WTC11 (cell line): ENCODE data around the gene HOXB3. TPM values are rescaled to one million over a fixed set of nuclear protein-coding genes. Genes with fewer than 3 reads are reported as not detected.

Source experiments
- ATAC-seq: fragments of 200-7000 bp; cut with Tn5 transposase; 2 replicates; pipeline ENCODE4 v1.10.0; 2021; ENCODE audit warnings: mild to moderate bottlenecking, moderate library complexity
- CTCF ChIA-PET: fragments of 300-600 bp; sonication (Branson Sonifier 250); formaldehyde crosslinking; loops from one replicate; lab custom pipeline; 2021; ENCODE audit warnings: antibody characterized with exemption; lab: Charles Lee
- POLR2A ChIA-PET: fragments of 350-600 bp; sonication (Branson Sonifier 250); formaldehyde crosslinking; loops from one replicate; lab custom pipeline; 2021; ENCODE audit warnings: antibody characterized with exemption; lab: Charles Lee
- DNase-seq: peaks from one replicate; pipeline ENCODE4 v3.0.0; 2021; ENCODE audit warnings: low spot score
- H3K27ac Mint-ChIP-seq: 2 replicates; pipeline ENCODE4 v1.8.0; 2021; ENCODE audit warnings: mixed read lengths
- H3K27me3 Mint-ChIP-seq: 2 replicates; pipeline ENCODE4 v1.8.0; 2021; ENCODE audit warnings: low read depth, mild to moderate bottlenecking, moderate library complexity, mixed read lengths
- H3K36me3 Mint-ChIP-seq: 2 replicates; pipeline ENCODE4 v1.8.0; 2021; ENCODE audit warnings: mixed read lengths
- H3K4me1 Mint-ChIP-seq: 2 replicates; pipeline ENCODE4 v1.8.0; 2022; ENCODE audit warnings: mixed read lengths
- H3K4me3 Mint-ChIP-seq: 2 replicates; pipeline ENCODE4 v1.8.0; 2021; ENCODE audit warnings: mild to moderate bottlenecking, moderate library complexity, mixed read lengths
- H3K9me3 Mint-ChIP-seq: 2 replicates; pipeline ENCODE4 v1.8.0; 2021; ENCODE audit warnings: mixed read lengths
- CBFB ChIP-seq: sonication (generic); formaldehyde crosslinking; IDR thresholded peaks from 2 replicates; pipeline ENCODE4 v1.8.1; 2022; ENCODE audit warnings: mild to moderate bottlenecking, low read depth, missing genetic modification reagents
- EMX1 ChIP-seq: fragments of 250-450 bp; sonication (Bioruptor Pico); IDR thresholded peaks from 2 replicates; pipeline ENCODE4 v1.8.0; 2021; ENCODE audit warnings: mild to moderate bottlenecking
- ESRRA ChIP-seq: sonication (generic); formaldehyde crosslinking; IDR thresholded peaks from 2 replicates; pipeline ENCODE4 v1.8.1; 2022; ENCODE audit warnings: mild to moderate bottlenecking, missing genetic modification reagents, borderline replicate concordance
- ETV6 ChIP-seq: sonication (generic); formaldehyde crosslinking; IDR thresholded peaks from 2 replicates; pipeline ENCODE4 v1.8.1; 2022; ENCODE audit warnings: mild to moderate bottlenecking, missing genetic modification reagents
- FOXP1 ChIP-seq: sonication (generic); formaldehyde crosslinking; IDR thresholded peaks from 2 replicates; pipeline ENCODE4 v1.8.0; 2022; ENCODE audit warnings: missing genetic modification reagents, mild to moderate bottlenecking, moderate library complexity, borderline replicate concordance
- IRF2 ChIP-seq: sonication (generic); formaldehyde crosslinking; IDR thresholded peaks from 2 replicates; pipeline ENCODE4 v1.8.0; 2022; ENCODE audit warnings: low read depth, missing genetic modification reagents, borderline replicate concordance
- JAZF1 ChIP-seq: fragments of 250-450 bp; sonication (Bioruptor Pico); IDR thresholded peaks from 2 replicates; pipeline ENCODE4 v1.9.0; 2021; ENCODE audit warnings: moderate library complexity, mild to moderate bottlenecking, inconsistent platforms
- NR3C1 ChIP-seq: sonication (generic); formaldehyde crosslinking; conservative IDR thresholded peaks from 2 replicates; pipeline ENCODE4 v1.8.1; 2023; ENCODE audit warnings: low read depth, mild to moderate bottlenecking, missing genetic modification reagents
- PRRX2 ChIP-seq: fragments of 250-450 bp; sonication (Bioruptor Pico); IDR thresholded peaks from 2 replicates; pipeline ENCODE4 v1.8.0; 2021; ENCODE audit warnings: mild to moderate bottlenecking
- SMAD4 ChIP-seq: sonication (generic); formaldehyde crosslinking; IDR thresholded peaks from 2 replicates; pipeline ENCODE4 v1.8.0; 2022; ENCODE audit warnings: mild to moderate bottlenecking, missing genetic modification reagents
- TP53 ChIP-seq: sonication (generic); formaldehyde crosslinking; IDR thresholded peaks from 2 replicates; pipeline ENCODE4 v1.8.1; 2023; ENCODE audit warnings: mild to moderate bottlenecking, missing genetic modification reagents
- ZNF138 ChIP-seq: sonication (generic); formaldehyde crosslinking; conservative IDR thresholded peaks from 2 replicates; pipeline ENCODE4 v1.8.1; 2022; ENCODE audit warnings: mild to moderate bottlenecking, moderate library complexity, missing genetic modification reagents
- ZNF317 ChIP-seq: sonication (generic); formaldehyde crosslinking; IDR thresholded peaks from 2 replicates; pipeline ENCODE4 v1.8.1; 2023; ENCODE audit warnings: low read depth, mild to moderate bottlenecking, moderate library complexity, missing genetic modification reagents, borderline replicate concordance
- ZNF423 ChIP-seq: fragments of 250-450 bp; sonication (Bioruptor Pico); IDR thresholded peaks from 2 replicates; pipeline ENCODE4 v2.1.2; 2022; ENCODE audit warnings: mild to moderate bottlenecking, moderate library complexity
- total RNA-seq: library from RNA; stranded (reverse); gene quantifications from 3 replicates; pipeline ENCODE4 v1.2.3, GENCODE V29; 2021
- TF ChIP-seq, protein P1 (sequence below): sonication (generic); formaldehyde crosslinking; IDR thresholded peaks from 2 replicates; pipeline ENCODE4 v1.8.1; 2023; ENCODE audit warnings: mild to moderate bottlenecking, missing genetic modification reagents, borderline replicate concordance
- TF ChIP-seq, protein P2 (sequence below): fragments of 250-450 bp; sonication (Bioruptor Pico); IDR thresholded peaks from 2 replicates; pipeline ENCODE4 v2.1.2; 2022; ENCODE audit warnings: mild to moderate bottlenecking, moderate library complexity
- TF ChIP-seq, protein P3 (sequence below): sonication (generic); formaldehyde crosslinking; IDR thresholded peaks from 2 replicates; pipeline ENCODE4 v1.8.0; 2022; ENCODE audit warnings: missing genetic modification reagents
- TF ChIP-seq, protein P4 (sequence below): sonication (generic); formaldehyde crosslinking; IDR thresholded peaks from 2 replicates; pipeline ENCODE4 v1.8.1; 2022; ENCODE audit warnings: low read depth, missing genetic modification reagents, borderline replicate concordance
- TF ChIP-seq, protein P5 (sequence below): fragments of 250-450 bp; sonication (Bioruptor Pico); IDR thresholded peaks from 2 replicates; pipeline ENCODE4 v1.8.0; 2021; ENCODE audit warnings: mild to moderate bottlenecking

HOXB3 gene
- total RNA-seq, 1 experiment from 2014 or later: 0.09 TPM

DNA sequence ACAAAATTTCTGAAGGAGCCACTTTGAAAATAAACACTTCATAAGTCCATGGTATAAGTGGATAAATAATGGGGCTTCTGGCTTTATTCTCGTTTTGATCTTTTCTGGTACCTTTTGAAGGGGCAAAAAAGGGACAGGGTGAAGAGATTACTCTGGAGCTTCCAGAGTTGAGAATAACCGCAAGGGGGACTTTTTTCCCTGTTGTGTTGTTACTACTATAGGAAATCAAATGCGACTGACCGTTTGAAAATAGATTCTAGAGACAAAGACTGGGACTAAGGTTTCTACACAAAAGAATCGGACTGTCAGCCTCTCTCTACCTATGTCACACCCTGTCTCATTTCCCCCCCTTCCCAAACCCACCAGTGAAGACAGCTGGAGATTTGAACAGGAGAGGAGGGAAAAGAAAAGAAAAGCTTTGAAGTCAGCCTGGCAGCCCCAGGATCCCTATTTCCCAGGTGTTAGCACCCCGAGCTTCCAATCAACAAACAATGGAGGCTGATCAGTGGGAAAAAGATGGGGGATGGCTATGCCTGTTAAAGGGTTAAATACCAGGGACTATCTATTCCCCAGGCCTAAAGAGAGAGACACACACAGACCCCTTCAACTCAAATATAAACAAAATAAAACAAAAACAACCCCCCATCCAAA lies 20.2 kb downstream of the HOXB3 start (continued):
- TF ChIP-seq, protein P1, sequence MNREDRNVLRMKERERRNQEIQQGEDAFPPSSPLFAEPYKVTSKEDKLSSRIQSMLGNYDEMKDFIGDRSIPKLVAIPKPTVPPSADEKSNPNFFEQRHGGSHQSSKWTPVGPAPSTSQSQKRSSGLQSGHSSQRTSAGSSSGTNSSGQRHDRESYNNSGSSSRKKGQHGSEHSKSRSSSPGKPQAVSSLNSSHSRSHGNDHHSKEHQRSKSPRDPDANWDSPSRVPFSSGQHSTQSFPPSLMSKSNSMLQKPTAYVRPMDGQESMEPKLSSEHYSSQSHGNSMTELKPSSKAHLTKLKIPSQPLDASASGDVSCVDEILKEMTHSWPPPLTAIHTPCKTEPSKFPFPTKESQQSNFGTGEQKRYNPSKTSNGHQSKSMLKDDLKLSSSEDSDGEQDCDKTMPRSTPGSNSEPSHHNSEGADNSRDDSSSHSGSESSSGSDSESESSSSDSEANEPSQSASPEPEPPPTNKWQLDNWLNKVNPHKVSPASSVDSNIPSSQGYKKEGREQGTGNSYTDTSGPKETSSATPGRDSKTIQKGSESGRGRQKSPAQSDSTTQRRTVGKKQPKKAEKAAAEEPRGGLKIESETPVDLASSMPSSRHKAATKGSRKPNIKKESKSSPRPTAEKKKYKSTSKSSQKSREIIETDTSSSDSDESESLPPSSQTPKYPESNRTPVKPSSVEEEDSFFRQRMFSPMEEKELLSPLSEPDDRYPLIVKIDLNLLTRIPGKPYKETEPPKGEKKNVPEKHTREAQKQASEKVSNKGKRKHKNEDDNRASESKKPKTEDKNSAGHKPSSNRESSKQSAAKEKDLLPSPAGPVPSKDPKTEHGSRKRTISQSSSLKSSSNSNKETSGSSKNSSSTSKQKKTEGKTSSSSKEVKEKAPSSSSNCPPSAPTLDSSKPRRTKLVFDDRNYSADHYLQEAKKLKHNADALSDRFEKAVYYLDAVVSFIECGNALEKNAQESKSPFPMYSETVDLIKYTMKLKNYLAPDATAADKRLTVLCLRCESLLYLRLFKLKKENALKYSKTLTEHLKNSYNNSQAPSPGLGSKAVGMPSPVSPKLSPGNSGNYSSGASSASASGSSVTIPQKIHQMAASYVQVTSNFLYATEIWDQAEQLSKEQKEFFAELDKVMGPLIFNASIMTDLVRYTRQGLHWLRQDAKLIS (CRISPR knock-in tag): no peak
- no peak for TF ChIP-seq SMAD4 (CRISPR knock-in tag)

DNA sequence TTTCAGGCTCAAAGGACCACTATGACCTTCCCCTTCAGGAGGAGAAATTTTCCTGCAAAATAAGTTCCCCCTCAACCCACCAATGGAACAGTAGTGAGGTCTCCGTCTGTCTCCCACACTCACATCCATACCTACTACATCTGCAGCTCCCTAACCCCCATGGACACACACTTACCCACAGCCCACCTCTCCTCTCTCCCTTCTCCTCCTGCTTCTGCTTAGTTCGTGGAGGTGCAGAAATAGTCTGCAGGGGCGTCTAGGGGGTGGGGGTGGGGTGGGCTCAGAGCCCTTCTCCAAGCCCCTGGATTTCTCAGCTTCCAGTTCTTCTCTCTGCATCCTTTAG lies 20.8 kb downstream of the HOXB3 start:
- Mint-ChIP-seq H3K27me3 (no peaks in the 10 kb centered on the region), H3K9me3 (no peaks in the 10 kb centered on the region), H3K27ac (no peak overlapping the region), H3K4me3 (no peak overlapping the region), H3K4me1 (peaks cover 33% of the 10 kb centered on the region), H3K36me3 (no peaks in the 10 kb centered on the region)
- CTCF ChIA-PET: interaction anchor here (0.8 to 1.1 kb wide), 2 partner anchors 18 to 67 kb away, joined by 3 to 4 read pairs; no protein-coding TSS in a partner anchor
- TF ChIP-seq PRRX2 (no peak), ZNF423 (CRISPR knock-in tag) (no peak), TP53 (CRISPR knock-in tag) (no peak), IRF2 (CRISPR knock-in tag) (no peak), FOXP1 (no peak), ZNF317 (CRISPR knock-in tag) (no peak), ZNF138 (CRISPR knock-in tag) (no peak), JAZF1 (CRISPR knock-in tag) (no peak), CBFB (CRISPR knock-in tag) (no peak), NR3C1 (CRISPR knock-in tag) (no peak), ESRRA (CRISPR knock-in tag) (no peak), EMX1 (no peak), ETV6 (no peak)
- TF ChIP-seq, protein P2, sequence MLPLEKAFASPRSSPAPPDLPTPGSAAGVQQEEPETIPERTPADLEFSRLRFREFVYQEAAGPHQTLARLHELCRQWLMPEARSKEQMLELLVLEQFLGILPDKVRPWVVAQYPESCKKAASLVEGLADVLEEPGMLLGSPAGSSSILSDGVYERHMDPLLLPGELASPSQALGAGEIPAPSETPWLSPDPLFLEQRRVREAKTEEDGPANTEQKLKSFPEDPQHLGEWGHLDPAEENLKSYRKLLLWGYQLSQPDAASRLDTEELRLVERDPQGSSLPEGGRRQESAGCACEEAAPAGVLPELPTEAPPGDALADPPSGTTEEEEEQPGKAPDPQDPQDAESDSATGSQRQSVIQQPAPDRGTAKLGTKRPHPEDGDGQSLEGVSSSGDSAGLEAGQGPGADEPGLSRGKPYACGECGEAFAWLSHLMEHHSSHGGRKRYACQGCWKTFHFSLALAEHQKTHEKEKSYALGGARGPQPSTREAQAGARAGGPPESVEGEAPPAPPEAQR (CRISPR knock-in tag): no peak
- TF ChIP-seq, protein P3, sequence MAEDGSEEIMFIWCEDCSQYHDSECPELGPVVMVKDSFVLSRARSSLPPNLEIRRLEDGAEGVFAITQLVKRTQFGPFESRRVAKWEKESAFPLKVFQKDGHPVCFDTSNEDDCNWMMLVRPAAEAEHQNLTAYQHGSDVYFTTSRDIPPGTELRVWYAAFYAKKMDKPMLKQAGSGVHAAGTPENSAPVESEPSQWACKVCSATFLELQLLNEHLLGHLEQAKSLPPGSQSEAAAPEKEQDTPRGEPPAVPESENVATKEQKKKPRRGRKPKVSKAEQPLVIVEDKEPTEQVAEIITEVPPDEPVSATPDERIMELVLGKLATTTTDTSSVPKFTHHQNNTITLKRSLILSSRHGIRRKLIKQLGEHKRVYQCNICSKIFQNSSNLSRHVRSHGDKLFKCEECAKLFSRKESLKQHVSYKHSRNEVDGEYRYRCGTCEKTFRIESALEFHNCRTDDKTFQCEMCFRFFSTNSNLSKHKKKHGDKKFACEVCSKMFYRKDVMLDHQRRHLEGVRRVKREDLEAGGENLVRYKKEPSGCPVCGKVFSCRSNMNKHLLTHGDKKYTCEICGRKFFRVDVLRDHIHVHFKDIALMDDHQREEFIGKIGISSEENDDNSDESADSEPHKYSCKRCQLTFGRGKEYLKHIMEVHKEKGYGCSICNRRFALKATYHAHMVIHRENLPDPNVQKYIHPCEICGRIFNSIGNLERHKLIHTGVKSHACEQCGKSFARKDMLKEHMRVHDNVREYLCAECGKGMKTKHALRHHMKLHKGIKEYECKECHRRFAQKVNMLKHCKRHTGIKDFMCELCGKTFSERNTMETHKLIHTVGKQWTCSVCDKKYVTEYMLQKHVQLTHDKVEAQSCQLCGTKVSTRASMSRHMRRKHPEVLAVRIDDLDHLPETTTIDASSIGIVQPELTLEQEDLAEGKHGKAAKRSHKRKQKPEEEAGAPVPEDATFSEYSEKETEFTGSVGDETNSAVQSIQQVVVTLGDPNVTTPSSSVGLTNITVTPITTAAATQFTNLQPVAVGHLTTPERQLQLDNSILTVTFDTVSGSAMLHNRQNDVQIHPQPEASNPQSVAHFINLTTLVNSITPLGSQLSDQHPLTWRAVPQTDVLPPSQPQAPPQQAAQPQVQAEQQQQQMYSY (CRISPR knock-in tag): no peak
- TF ChIP-seq, protein P4, sequence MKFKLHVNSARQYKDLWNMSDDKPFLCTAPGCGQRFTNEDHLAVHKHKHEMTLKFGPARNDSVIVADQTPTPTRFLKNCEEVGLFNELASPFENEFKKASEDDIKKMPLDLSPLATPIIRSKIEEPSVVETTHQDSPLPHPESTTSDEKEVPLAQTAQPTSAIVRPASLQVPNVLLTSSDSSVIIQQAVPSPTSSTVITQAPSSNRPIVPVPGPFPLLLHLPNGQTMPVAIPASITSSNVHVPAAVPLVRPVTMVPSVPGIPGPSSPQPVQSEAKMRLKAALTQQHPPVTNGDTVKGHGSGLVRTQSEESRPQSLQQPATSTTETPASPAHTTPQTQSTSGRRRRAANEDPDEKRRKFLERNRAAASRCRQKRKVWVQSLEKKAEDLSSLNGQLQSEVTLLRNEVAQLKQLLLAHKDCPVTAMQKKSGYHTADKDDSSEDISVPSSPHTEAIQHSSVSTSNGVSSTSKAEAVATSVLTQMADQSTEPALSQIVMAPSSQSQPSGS (CRISPR knock-in tag): no peak
- TF ChIP-seq, protein P5, sequence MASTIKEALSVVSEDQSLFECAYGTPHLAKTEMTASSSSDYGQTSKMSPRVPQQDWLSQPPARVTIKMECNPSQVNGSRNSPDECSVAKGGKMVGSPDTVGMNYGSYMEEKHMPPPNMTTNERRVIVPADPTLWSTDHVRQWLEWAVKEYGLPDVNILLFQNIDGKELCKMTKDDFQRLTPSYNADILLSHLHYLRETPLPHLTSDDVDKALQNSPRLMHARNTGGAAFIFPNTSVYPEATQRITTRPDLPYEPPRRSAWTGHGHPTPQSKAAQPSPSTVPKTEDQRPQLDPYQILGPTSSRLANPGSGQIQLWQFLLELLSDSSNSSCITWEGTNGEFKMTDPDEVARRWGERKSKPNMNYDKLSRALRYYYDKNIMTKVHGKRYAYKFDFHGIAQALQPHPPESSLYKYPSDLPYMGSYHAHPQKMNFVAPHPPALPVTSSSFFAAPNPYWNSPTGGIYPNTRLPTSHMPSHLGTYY (CRISPR knock-in tag): no peak
- POLR2A ChIA-PET: no interaction called here
- no peak for ATAC-seq
- DNase-seq: no peak
